ENCODE results near the gene RANBP10. TPM values are rescaled to one million over a fixed set of nuclear protein-coding genes. Genes with fewer than 3 reads are reported as not detected.

RANBP10 gene
- total RNA-seq, 4 donors from 2014 or later = 5.8 to 12.2 (median 8.6) TPM

DNA sequence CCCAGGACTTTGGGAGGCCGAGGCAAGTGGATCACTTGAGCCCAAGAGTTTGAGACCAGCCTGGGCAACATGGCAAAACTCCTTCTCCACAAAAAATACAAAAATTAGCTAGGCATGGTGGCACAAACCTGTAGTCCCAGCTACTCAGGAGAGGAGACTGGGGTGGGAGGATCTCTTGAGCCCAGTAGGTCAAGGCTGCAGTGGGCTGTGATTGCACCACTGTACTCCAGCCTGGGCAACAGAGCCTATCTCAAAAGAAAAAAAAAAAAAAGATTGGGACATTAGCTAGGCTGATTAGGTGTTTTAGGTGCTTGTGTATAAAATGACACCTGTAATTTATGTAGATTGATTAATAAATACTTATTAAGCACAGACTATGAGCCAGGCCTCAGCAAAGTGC lies 97.3 kb downstream of the RANBP10 start:
- Histone ChIP-seq H3K4me3 (no peak overlapping the region), H3K27me3 (no peaks in the 10 kb centered on the region), H3K27ac (replicated peaks in 1 of 4) (no peak overlapping the region), H3K36me3 (no peaks in the 10 kb centered on the region), H3K9me3 (no peaks in the 10 kb centered on the region), H3K4me1 (peaks cover 0 to 8% (median 3%) of the 10 kb centered on the region in 4 donors)
- WGBS = 91% methylated on average over 1 of the region's 1 CpG
- TF ChIP-seq EP300 (IDR thresholded peaks at IDR 0.05) (no peak), POLR2A (IDR thresholded peaks at IDR 0.05; ENCODE audit: low read depth) (no peak), POLR2AphosphoS5 (IDR thresholded peaks at IDR 0.05) (no peak)
- TF ChIP-seq, protein P1, sequence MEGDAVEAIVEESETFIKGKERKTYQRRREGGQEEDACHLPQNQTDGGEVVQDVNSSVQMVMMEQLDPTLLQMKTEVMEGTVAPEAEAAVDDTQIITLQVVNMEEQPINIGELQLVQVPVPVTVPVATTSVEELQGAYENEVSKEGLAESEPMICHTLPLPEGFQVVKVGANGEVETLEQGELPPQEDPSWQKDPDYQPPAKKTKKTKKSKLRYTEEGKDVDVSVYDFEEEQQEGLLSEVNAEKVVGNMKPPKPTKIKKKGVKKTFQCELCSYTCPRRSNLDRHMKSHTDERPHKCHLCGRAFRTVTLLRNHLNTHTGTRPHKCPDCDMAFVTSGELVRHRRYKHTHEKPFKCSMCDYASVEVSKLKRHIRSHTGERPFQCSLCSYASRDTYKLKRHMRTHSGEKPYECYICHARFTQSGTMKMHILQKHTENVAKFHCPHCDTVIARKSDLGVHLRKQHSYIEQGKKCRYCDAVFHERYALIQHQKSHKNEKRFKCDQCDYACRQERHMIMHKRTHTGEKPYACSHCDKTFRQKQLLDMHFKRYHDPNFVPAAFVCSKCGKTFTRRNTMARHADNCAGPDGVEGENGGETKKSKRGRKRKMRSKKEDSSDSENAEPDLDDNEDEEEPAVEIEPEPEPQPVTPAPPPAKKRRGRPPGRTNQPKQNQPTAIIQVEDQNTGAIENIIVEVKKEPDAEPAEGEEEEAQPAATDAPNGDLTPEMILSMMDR (IDR thresholded peaks at IDR 0.05) = no peak
- intact Hi-C loops (cut with DNase I) = no loop called here
- DNase-seq (ENCODE audit: extremely low spot score) = no peak

DNA sequence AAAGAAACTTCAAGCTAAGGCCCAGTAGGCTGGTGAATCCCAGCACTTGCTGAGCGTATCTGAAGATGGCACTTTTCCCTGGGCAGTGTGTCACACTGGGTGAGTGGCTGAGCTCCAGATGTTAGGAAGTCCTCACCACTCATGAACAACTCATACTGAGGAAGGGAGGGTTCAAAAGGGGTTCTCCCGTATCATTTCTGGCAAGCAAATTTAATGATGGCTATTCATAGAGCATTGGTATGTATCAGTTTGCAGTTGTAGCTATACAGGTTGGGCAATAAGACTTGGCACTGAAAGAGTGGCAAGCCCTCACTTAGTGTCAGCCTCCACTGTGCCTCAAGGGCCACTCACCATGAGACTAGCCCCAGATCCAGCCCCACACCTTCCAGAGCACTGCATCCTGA lies 98.0 kb downstream of the RANBP10 start:
- Histone ChIP-seq H3K27me3 (no peaks in the 10 kb centered on the region), H3K4me3 (no peak overlapping the region), H3K9me3 (no peaks in the 10 kb centered on the region), H3K36me3 (no peaks in the 10 kb centered on the region), H3K27ac (replicated peaks in 1 of 4) (no peak overlapping the region), H3K4me1 (peaks cover 0 to 12% (median 3%) of the 10 kb centered on the region in 4 donors)
- WGBS = 68% methylated on average over 2 of the region's 2 CpGs
- TF ChIP-seq POLR2AphosphoS5 (IDR thresholded peaks at IDR 0.05) (no peak), EP300 (IDR thresholded peaks at IDR 0.05) (no peak), POLR2A (IDR thresholded peaks at IDR 0.05; ENCODE audit: low read depth) (no peak)
- TF ChIP-seq, protein P1 (IDR thresholded peaks at IDR 0.05) = no peak
- no peak for DNase-seq (ENCODE audit: extremely low spot score)
- intact Hi-C loops (cut with DNase I) = no loop called here

DNA sequence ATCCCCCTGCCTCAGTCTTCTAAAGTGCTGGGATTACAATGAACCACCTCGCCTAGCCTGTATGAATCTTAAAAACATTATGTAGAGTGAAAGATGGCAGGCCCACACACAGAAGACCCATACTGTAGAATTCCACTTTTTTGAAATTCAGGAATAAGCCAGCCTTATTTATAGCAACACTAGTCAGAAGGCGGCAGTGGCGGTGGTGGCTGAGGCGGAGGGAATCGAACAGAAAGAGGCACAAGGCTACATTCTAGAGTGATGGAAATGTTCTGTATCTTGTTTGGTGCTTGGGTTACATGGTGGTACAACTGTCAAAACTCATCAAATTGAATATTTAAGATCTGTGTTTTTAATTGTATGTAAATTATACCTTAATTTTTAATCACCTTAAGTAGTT lies 98.6 kb downstream of the RANBP10 start:
- Histone ChIP-seq H3K27ac (replicated peaks in 1 of 4) (no peak overlapping the region), H3K27me3 (no peaks in the 10 kb centered on the region), H3K4me1 (peaks cover 0 to 16% (median 3%) of the 10 kb centered on the region in 4 donors), H3K36me3 (no peaks in the 10 kb centered on the region), H3K9me3 (no peaks in the 10 kb centered on the region), H3K4me3 (no peak overlapping the region)
- WGBS = 96% methylated on average over 5 of the region's 5 CpGs
- DNase-seq (ENCODE audit: extremely low spot score) = no peak
- TF ChIP-seq POLR2A (IDR thresholded peaks at IDR 0.05; ENCODE audit: low read depth) (no peak), EP300 (IDR thresholded peaks at IDR 0.05) (no peak), POLR2AphosphoS5 (IDR thresholded peaks at IDR 0.05) (no peak)
- TF ChIP-seq, protein P1 (IDR thresholded peaks at IDR 0.05) = no peak
- intact Hi-C loops (cut with DNase I) = no loop called here

DNA sequence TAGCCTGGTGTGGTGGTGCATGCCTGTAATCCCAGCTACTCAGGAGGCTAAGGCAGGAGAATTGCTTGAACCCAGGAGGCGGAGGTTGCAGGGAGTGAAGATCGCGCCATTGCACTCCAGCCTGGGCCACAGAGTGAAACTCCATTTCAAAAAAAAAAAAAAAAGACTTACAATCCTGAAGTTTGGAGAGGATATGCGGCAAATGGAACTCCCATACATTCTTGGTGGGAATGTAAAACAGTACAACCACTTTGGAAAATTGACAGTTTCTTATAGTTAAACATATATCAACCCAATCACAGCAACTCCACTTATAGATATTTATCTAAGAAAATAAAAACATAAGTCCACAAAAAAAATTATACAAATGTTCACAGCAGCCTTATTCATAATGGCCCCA lies 99.2 kb downstream of the RANBP10 start:
- TF ChIP-seq POLR2A (IDR thresholded peaks at IDR 0.05; ENCODE audit: low read depth) (no peak), EP300 (IDR thresholded peaks at IDR 0.05) (no peak), POLR2AphosphoS5 (IDR thresholded peaks at IDR 0.05) (no peak)
- TF ChIP-seq, protein P1 (IDR thresholded peaks at IDR 0.05) = no peak
- WGBS = 98% methylated on average over 4 of the region's 4 CpGs
- H3K9me3 ChIP-seq = no peaks in the 10 kb centered on the region
- intact Hi-C loops (cut with DNase I) = no loop called here
- H3K4me1 ChIP-seq = peaks cover 0 to 16% (median 3%) of the 10 kb centered on the region in 4 donors
- H3K27me3 ChIP-seq = no peaks in the 10 kb centered on the region
- no peak for DNase-seq (ENCODE audit: extremely low spot score)
- no peaks in the 10 kb centered on the region for H3K36me3 ChIP-seq
- no peak overlapping the region for H3K4me3 ChIP-seq
- no peak overlapping the region for H3K27ac ChIP-seq (replicated peaks in 1 of 4)

DNA sequence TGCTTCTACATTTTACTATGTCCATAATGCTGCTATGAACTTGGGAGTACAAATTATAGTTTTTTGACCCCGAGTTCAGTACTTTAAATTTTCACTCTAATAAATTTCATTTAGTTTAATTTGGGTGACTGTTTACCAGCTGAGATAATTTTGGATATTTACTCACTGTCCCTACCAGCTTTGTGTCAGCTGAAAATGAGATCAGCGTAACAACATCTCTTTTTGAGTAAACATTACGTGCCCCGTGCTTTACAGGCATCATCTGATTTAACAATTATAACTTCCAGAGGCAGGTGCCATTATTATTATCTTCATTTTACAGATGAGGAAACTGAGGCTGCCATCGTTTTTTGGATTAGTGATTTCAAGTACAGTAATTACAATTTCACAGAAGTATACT lies 102.2 kb downstream of the RANBP10 start:
- no peak for DNase-seq (ENCODE audit: extremely low spot score)
- H3K4me1 ChIP-seq = peaks cover 0 to 16% (median 3%) of the 10 kb centered on the region in 4 donors
- H3K27me3 ChIP-seq = no peaks in the 10 kb centered on the region
- H3K27ac ChIP-seq (replicated peaks in 1 of 4) = no peak overlapping the region
- 93% methylated on average over 5 of the region's 5 CpGs for WGBS
- H3K4me3 ChIP-seq = no peak overlapping the region
- intact Hi-C loops (cut with DNase I) = no loop called here
- no peaks in the 10 kb centered on the region for H3K9me3 ChIP-seq
- H3K36me3 ChIP-seq = no peaks in the 10 kb centered on the region
- no peak for TF ChIP-seq EP300 (IDR thresholded peaks at IDR 0.05)
- TF ChIP-seq POLR2AphosphoS5 (IDR thresholded peaks at IDR 0.05) = no peak
- TF ChIP-seq, protein P1 (IDR thresholded peaks at IDR 0.05) = no peak
- no peak for TF ChIP-seq POLR2A (IDR thresholded peaks at IDR 0.05; ENCODE audit: low read depth)
